Stimulated activated CD8-positive, alpha-beta memory T cell treated with anti-CD3 and anti-CD28 coated beads, Interleukin-15, amount 100 ng/mL, for 4 hours (primary cell): ENCODE results near the gene KCNB1.
"Not testable (repeated sequence)": the region's sequence is repeated elsewhere in the genome, so short reads cannot be mapped to it uniquely, and the experiment has no call there.

Experiments
- DNase-seq, 2 donors: peaks; one replicate each; pipeline ENCODE4 v3.0.0-alpha.2; 2020; ENCODE audit warnings: low read depth in 2 of 2

The KCNB1 gene

GRCh38 chr20:49409975-49410621, 72.4 kb downstream of the KCNB1 start:
- DNase-seq, result not testable (repeated sequence)

- no peak for DNase-seq
Observed at GRCh38 chr20:49409302-49409974, 73.0 kb downstream of the KCNB1 start.

- no peak for DNase-seq
Observed at GRCh38 chr20:49408509-49409104, 73.9 kb downstream of the KCNB1 start.

GRCh38 chr20:49406666-49407065, 75.8 kb downstream of the KCNB1 start:
- DNase-seq, result no peak

GRCh38 chr20:49405696-49406095, 76.8 kb downstream of the KCNB1 start:
- no peak for DNase-seq

- no peak for DNase-seq
Observed at GRCh38 chr20:49405062-49405683, 77.3 kb downstream of the KCNB1 start.

GRCh38 chr20:49404461-49404860, 78.0 kb downstream of the KCNB1 start:
- no peak for DNase-seq

GRCh38 chr20:49403911-49404310, 78.6 kb downstream of the KCNB1 start:
- DNase-seq, result no peak

- DNase-seq, result no peak
Observed at GRCh38 chr20:49403012-49403411, 79.5 kb downstream of the KCNB1 start.

- DNase-seq, result no peak
Observed at GRCh38 chr20:49400904-49401303, 81.6 kb downstream of the KCNB1 start.

- DNase-seq, result no peak
Observed at GRCh38 chr20:49400410-49400809, 82.1 kb downstream of the KCNB1 start.

GRCh38 chr20:49399329-49399728, 83.1 kb downstream of the KCNB1 start:
- DNase-seq, result no peak

GRCh38 chr20:49398401-49399144, 83.9 kb downstream of the KCNB1 start:
- no peak for DNase-seq

GRCh38 chr20:49397525-49397924, 84.9 kb downstream of the KCNB1 start:
- DNase-seq, result no peak

GRCh38 chr20:49396230-49396629, 86.2 kb downstream of the KCNB1 start:
- no peak for DNase-seq

GRCh38 chr20:49395659-49396058, 86.8 kb downstream of the KCNB1 start:
- DNase-seq, result no peak

GRCh38 chr20:49395183-49395582, 87.3 kb downstream of the KCNB1 start:
- DNase-seq, result no peak

- DNase-seq, result no peak
Observed at GRCh38 chr20:49394757-49395156, 87.7 kb downstream of the KCNB1 start.

GRCh38 chr20:49394264-49394663, 88.2 kb downstream of the KCNB1 start:
- DNase-seq, result no peak

GRCh38 chr20:49393803-49394202, 88.7 kb downstream of the KCNB1 start:
- DNase-seq, result no peak

GRCh38 chr20:49392745-49393144, 89.7 kb downstream of the KCNB1 start:
- DNase-seq, result no peak
